Activated CD8-positive, alpha-beta memory T cell treated with anti-CD3 and anti-CD28 coated beads, Interleukin-2, amount 50 U/mL, for 1 hour (primary cell): ENCODE data around the gene SLMAP.

Source experiments
- DNase-seq: peaks from one replicate; pipeline ENCODE4 v3.0.0-alpha.2; 2020; ENCODE audit errors: extremely low read depth

Gene SLMAP

DNA sequence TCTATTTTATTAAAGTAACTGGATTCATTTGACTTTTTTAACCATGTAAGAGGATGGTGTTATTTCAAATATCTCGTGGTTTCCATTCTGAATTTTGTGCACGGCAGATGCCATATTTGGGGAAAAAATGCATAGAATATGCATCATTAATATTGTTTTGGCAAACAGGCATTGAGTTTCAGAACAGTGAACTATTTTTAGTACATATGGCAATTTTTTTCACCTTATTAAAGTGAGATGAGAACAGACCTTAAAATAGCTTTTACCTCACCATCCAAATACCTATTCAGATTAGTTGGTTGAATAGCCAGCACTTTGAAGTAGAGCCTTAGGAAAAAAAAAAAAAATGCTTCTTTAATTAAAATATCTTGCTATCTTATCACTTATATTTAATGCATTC lies 134.8 kb downstream of the SLMAP start:
- no peak for DNase-seq

DNA sequence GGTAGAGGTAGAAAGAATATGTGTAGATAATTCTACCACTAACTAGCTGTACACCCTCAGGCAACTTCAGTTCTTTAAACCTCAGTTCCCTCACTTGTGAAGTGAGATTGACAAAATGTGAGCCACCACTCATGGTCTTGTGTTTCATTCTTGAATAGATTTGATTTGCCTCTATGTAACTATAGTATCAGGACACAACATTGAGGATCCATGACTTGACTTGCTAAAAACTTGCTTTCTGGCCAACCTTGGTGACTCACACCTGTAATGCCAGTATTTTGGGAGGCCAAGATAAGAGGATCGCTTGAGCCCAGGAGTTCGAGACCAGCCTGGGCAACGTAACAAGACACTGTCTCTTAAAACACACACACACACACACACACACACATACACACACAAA lies 136.3 kb downstream of the SLMAP start:
- DNase-seq: no peak

DNA sequence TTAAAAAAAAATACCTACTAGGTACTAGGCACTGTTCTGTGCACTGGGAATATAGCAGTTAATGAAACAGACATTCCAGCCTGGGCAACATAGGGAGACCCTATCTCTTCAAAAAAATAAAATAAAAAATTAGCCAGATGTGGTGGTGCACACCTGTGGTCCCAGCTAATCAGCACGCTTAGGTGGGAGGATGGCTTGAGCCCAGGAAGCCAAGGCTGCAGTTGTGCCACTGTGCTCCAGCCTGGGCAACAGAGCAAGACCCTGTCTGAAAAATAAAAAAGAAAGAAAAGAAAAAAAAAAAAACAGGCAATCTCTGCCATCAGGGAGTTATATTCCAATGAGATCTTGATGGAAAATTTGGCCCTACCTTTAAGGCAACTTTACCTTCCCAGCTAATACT lies 137.0 kb downstream of the SLMAP start:
- no peak for DNase-seq

DNA sequence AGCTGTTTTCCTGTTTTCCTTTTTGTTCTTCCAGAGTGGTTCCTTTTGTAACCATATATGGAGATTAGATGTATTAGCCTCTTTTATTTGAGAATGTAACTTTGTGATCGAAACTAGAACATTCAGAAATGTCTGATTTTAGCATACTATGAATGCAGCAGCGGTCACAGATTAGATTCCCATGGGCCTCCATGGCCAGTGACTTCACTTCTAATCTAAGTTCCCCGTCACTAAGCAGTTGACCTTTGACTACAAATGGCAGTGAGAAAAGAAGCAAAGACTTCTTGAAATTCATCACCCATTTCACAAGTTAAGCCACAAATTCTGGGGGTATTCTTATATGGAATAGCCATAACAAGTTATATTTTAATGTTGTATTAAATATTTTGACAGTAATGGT lies 137.6 kb downstream of the SLMAP start:
- no peak for DNase-seq

DNA sequence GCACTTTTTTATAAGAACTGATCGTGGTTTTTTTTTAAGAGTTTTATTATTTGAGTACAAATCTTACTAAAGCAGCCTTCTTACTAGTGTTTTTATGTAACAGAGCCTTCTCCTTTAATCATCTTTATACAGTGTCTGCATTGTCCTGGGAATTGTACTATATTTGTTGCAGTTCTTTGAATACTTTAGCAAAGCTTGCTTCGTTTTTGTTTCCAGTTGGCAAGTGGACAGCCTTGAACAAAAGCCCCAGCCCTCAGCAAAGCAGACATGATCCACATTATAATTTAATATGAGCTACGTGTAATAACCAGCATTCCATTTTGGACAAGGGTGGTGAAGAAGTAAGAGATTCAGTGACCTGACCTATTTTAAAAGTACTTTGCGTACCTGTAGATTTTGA lies 139.9 kb downstream of the SLMAP start:
- DNase-seq: no peak

DNA sequence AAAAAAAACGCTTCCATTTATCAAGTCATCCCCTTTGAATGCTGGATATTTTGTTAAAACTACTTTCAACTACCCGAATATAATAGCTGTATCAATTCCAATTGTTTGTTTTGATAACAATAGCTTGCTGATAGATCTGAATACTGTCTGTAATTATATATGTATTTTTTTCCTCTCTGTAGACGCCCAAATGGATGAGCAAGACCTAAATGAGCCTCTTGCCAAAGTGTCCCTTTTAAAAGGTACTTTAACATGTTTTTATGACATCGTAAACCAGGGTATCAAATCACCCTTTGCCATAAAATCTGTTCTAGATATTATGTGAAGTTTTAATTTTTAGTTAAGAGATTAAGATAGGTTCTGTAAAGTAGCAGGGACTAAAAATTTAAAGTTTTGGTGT lies 140.6 kb downstream of the SLMAP start:
- DNase-seq: no peak

DNA sequence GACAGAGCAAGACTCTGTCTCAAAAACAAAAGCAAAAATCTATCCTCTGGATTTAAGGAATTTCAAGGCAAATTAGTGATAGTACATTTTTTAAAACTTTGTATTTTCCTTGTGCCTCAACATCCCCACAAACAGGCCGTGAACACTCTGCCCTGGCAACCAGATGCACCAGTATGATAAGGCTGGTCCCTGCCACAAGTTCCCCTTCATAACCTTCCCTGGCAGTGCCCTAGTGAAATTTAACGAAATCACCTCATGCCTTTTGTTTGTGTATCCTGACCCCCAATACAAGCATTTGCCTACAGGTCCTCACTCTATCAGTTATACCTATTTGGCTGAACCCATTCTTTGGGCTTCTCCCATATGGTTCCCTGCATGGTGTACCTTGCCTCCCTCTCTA lies 144.7 kb downstream of the SLMAP start:
- DNase-seq: no peak

DNA sequence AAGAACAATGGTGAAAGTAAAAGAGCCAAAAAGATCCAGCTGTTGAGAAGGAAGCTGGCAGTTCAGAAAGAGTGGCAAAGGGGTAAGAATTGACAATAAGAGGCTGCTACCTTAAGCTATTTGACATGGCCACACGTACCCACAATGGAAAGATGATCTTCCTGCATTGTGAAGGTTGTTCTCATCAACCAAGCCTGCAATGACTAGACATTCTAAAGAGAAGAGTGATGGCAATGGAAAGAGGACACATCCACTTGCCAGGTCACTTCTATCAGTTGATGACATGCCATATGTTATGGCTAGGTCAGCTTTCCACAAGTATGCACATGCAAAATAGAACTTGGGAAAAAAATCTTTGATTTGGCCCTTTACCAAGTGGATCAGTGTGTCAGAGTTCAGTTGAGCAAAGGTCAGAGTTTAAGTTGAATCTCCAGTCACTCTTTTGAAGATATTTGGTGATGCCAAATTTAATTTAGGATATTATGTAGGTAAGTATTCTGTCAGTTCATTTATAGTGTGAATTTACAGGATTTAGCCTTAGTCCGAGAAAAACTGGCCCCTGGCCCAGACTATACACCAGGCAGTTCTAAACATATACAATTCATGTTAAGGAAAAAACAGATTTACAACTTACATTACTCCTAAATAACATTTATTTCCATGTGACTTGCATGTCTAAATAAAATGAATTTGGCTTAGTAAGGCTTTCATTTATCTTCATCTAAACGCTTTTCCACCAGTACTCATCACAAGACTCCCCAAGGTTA lies 147.2 kb downstream of the SLMAP start:
- DNase-seq: no peak

DNA sequence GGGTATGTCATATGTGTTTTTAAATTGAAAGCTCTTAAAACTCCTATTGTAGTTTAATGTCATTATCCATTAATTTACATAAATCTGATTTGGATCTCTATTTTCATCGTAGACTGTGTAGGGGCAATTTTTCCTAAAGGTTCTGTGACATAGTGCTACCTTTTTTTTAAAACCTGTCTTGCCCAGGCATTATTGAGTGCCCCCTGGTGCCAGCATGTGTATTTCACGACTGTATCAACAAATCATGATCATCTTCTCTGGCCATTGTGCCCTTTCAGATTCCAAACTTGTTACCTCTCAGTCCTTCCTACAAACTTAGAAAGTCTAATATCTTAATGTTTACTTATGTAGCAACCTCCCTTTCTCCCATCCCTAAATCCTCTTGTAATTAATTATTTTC lies 154.9 kb downstream of the SLMAP start:
- no peak for DNase-seq

DNA sequence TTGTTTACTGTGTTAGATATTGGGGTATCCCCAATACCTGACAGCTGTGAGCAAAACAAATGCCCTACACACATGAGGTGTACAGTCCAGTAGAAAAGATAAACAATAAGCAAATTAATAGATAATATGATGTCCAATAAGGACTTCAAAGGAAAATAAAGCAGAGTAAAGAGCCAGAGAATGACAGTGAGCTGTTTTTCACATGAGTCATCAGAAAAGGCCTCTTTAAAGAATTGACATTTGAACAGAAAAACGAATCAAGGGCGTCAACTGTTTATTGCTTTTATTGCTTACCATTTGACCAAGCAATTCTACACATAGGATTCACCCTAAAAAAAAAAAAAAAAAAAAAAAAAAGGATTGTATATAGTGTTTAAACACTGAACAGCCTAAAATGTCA lies 155.5 kb downstream of the SLMAP start:
- DNase-seq: no peak

DNA sequence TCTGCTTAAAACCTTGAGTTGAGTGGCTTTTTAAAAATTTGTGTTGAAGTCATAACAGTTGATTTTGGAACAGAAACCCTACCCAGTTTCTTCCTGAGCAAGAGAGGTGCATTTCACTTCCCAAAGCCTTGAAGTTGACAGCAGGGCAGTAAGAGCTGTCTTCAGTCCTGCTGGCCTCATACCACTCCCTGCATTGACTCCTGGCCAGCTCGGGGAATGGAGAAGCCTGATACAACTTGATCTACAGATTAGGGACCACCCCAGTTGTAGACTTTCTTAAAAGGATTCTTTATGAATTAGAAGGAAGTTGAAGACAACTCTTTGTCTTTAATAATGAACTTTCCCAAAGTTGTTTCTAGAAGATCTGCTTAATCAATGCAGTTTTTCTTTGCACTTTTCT lies 161.5 kb downstream of the SLMAP start:
- no peak for DNase-seq

DNA sequence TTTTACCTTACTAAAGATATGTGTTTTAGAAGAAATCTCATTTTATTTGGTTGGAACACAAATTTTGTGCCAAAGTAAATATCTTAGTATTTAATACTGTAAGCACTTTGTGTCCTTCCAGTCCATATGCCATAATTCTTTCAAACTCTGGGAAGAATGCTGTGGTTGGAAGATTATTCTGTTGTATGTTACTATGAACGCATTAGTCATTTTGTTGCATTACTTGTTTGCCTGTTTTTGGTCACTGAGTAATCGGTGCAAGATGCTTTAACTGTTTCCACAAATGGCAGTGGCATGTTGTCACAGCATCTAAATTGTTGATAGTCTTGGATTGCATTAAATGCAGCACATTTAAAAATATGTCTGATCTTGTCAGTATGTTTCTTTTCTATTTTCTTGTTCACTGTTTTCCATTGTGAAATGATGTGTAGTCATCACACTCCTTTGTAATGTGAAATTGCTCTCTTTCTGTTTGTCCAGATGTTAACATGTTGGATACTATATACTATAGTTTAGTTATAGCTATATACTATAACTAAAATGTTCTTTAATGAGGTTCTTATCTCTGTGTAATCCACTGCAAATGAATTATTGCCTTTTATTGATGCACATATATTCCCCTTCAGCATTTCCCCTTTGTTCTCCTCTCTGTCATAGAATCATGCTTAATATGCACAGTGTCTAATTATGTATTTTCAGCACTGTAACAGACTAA lies 162.2 kb downstream of the SLMAP start:
- DNase-seq: no peak

DNA sequence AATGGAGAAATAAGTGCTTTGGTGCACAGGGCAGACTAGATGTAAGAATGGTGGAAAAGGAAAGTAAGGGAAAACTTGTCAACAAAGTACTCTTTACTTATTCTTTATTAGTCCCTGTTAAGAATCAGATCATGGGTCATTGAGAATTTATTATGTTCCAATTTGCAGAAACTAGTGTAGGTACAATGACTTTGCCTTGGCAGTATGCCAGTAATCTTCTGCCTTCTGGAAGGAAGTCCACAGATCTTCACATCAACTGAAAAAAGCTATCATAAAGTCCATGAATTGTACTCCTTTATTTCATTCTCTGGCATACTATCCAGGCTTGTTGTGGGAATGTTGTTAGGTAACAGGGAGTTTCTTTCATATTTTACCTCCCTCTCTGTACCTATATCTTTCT lies 163.9 kb downstream of the SLMAP start:
- DNase-seq: no peak

DNA sequence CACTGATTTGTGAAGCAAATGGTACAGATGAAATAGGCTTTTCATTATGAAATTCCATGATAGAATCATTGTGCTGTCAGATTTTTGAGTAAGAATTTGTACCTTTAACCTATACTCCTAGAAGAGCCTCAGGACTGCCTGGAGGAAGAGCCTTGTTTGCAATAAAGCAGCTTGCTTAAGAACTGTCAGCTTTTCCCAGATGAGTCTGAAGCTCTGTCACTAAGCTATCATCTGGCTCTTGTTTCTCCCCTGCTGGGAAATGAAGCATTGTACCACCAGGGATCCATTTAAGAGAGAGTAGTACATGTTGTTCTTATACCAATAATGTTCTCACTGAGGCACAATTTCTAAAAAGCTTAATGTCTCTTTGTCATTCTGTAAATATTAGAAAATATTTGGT lies 167.0 kb downstream of the SLMAP start:
- DNase-seq: no peak

DNA sequence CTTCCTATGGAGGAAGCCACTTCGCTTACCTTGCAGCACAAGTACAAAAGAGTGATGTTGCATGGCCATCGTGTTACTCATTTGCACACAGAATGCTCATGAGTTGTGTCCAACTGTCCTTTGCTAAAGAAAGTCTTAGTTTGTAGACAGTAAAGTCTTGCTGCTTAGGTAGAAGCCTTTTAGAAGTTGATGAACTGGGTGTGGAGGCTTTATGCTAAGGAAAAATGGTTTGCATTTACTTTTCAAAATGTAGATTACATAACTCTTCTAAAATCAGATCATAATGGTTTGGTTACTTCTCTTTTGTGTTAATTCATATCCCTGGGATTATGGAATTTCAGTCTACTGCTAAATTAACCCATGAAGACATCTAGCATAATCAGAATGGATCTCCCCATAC lies 167.6 kb downstream of the SLMAP start:
- DNase-seq: no peak

DNA sequence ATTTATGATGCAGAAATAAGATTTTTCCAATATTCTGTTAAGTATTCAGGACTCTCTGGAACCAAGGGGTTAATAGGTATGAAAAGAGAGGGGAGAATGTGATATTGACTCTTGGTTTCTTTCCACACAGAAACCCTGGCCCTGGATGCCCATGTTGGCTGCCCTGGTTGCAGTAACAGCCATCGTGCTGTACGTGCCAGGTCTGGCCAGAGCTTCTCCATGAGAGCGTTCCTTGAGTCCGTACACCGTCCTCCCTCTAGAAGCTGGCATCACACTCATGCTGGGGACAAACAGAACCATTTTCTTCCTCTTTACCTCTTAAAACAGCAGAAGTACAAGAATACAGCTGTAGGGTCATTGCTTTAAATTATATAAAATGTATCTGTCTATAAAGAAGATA lies 171.1 kb downstream of the SLMAP start:
- no peak for DNase-seq

DNA sequence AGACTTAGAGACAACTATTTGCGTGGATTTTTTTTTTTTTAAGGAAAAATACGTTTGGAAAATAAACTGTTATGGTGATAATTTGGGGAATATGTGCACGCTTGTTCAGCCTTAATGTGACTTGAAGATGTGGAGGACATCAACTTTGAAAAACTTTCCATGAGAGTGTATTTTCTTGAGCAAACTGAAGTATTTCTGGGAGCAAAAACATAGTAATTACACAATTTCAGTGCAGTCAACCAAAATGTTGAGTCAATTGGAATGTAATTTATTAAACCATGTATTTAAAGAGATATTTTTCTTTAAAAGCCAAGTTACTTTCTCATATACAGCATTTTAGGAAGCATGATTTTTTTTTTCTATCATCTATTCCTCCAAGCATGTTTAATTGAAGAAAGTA lies 171.8 kb downstream of the SLMAP start:
- no peak for DNase-seq

DNA sequence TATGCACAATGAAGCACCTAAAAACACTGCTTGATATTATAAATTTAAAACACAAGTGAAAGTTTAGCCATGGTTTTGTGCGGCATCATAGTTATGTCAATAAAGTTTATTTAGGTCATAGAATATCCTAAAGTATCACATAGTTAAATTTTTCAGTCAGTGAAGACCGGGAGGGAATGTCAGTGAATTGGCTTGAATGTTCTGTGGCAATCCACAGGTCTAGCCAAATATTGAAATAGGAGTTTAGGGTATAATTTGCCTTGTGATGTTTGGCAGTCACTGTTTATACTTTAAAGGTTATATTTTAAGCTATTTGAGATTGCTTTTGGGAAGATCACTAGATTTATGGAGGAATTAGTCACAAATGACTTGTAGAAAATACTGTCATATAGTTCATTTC lies 172.4 kb downstream of the SLMAP start:
- no peak for DNase-seq

DNA sequence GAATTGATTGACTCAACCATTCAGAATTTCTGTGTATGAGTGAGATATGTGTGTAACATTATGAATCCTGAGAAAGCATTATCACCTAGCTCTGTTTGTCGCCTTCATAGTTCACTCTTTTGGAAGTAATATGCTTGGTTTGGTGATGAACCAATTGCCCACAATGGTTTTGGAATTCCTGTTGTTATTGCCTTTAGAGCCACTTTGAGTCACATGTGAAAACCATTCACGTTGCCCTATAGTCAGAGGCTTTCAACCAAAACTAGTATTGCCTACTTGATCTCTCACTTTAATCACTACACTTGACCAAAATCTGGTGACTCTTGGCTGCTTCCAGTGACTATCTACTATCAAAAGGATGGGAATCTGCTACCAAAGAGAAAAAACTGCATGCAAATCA lies 173.9 kb downstream of the SLMAP start:
- DNase-seq: no peak

DNA sequence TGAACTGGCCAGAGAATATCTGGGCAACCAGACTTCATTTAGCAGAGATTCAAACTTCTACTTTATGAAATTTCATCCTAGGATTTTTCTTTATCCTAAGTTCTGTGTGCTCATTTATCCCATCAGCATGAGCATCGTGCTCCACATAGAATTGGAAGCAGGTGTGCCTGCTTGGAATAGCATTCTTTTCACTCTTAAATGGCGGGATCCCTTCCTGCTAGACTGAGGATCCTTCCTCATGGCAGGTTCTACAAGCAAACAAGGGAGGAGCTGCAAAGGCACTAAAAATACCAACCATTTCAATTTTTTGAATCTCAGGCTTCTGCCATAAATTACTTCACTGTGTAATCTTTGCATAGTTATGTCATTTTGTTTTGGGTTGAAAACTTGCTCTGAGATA lies 177.5 kb downstream of the SLMAP start:
- DNase-seq: no peak

DNA sequence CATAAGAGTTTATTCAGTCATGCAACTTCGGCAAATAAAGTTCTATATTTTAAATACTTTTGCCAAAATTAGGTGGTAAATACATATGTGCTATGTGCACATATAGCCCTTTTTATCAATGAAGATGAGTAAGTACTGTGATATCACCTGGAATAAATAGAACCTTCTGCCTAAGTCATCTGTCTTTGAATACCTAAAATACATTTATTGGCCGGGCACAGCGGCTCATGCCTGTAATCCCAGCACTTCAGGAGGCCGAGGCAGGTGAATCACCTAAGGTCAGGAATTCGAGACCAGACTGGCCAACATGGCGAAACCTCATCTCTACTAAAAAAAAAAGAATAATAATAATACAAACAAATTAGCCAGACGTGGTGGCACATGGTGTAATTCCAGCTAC lies 178.3 kb downstream of the SLMAP start:
- DNase-seq: no peak

DNA sequence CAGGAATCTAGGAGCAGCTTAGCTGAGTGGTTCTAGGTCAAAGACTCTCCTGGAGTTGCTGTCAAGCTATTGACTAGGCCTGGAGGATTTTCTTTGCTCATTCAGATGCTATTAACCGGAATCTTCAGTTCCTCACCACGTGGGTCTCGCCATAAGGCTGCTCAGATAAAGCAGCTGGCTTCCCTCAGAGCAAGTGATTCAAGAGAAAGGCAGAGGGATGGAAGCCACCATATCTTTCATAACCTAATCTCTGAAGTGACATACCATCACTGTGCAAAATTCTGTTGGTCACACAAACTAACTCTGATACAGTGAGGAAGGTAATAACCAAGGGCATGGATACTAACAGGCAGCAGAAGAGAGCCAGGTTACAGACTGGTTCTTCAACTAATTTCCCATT lies 179.4 kb downstream of the SLMAP start:
- no peak for DNase-seq

DNA sequence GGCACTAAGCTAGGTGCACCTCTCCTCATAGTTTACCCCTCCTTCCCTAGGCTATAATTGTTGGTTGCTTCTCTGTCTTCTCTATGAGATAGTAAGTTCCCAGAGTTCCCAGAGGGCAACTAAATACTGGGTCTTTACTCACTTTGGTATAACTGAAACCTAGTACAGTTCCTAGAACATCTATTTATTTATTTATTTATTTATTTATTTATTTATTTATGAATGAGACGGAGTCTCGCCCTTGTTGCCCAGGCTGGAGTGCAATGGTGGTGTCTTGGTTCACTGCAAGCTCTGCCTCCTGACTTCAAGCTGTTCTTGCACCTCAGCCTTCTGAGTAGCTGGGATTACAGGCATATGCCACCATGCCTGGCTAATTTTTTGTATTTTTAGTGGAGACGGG lies 181.0 kb downstream of the SLMAP start:
- DNase-seq: no peak

DNA sequence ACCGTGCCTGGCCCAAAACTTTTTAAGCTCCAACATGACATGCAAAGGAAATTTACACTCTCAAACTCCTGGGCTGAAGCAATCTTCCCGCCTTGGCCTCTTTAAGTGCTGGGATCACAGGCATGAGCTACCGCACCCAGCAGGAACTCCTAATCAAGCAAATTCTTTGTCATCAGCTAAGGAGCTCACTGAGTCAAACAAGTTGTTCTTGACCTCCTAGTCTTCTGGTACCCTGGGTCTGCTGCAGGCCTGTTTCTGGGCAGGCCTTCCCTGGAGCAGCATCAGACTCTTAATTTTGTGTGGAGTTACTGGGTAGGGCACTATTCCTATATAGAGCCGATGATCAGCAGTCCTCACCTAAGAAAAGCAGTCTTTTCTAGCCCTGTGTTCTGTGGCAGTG lies 183.7 kb downstream of the SLMAP start:
- DNase-seq: no peak
